ENCODE measurements around the gene VHLL.

VHLL gene

GRCh38 chr1:156310962-156311361, 11.9 kb upstream of the VHLL start:
- DNase-seq (ENCODE audit: low read depth): peak; percentile 41
- no peak overlapping the region for H3K4me3 ChIP-seq (ENCODE audit: low read length)
- TF ChIP-seq CTCF (IDR thresholded peaks at IDR 0.05; ENCODE audit: insufficient read depth, low read depth, low read length, missing control alignments): no peak

- no peak for DNase-seq (ENCODE audit: low read depth)
- no peak for TF ChIP-seq CTCF (IDR thresholded peaks at IDR 0.05; ENCODE audit: insufficient read depth, low read depth, low read length, missing control alignments)
- no peak overlapping the region for H3K4me3 ChIP-seq (ENCODE audit: low read length)
Observed at GRCh38 chr1:156308078-156308477, 9.0 kb upstream of the VHLL start.

GRCh38 chr1:156305215-156305614, 6.1 kb upstream of the VHLL start:
- H3K4me3 ChIP-seq (ENCODE audit: low read length): no peak overlapping the region
- TF ChIP-seq CTCF (IDR thresholded peaks at IDR 0.05; ENCODE audit: insufficient read depth, low read depth, low read length, missing control alignments): no peak
- no peak for DNase-seq (ENCODE audit: low read depth)

- TF ChIP-seq CTCF (IDR thresholded peaks at IDR 0.05; ENCODE audit: insufficient read depth, low read depth, low read length, missing control alignments): no peak
- no peak overlapping the region for H3K4me3 ChIP-seq (ENCODE audit: low read length)
- DNase-seq (ENCODE audit: low read depth): no peak
Observed at GRCh38 chr1:156303241-156303640, 4.1 kb upstream of the VHLL start.

GRCh38 chr1:156295391-156295947, 3.6 kb downstream of the VHLL start, which contains the start of gene GLMP:
TSS of gene GLMP (minus strand) at chr1:156295679. CDS start at chr1:156295645, 34 bp downstream.
- TF ChIP-seq CTCF (IDR thresholded peaks at IDR 0.05; ENCODE audit: insufficient read depth, low read depth, low read length, missing control alignments): no peak
- peak within 1 kb of the TSS; percentile 92 for H3K4me3 ChIP-seq (ENCODE audit: low read length)
- peak; percentile 60 for DNase-seq (ENCODE audit: low read depth)

GRCh38 chr1:156293895-156294294, 5.2 kb downstream of the VHLL start:
- no peak overlapping the region for H3K4me3 ChIP-seq (ENCODE audit: low read length)
- no peak for DNase-seq (ENCODE audit: low read depth)
- TF ChIP-seq CTCF (IDR thresholded peaks at IDR 0.05; ENCODE audit: insufficient read depth, low read depth, low read length, missing control alignments): no peak

GRCh38 chr1:156293098-156293434, 6.0 kb downstream of the VHLL start:
- TF ChIP-seq CTCF (IDR thresholded peaks at IDR 0.05; ENCODE audit: insufficient read depth, low read depth, low read length, missing control alignments): no peak
- no peak for DNase-seq (ENCODE audit: low read depth)
- no peak overlapping the region for H3K4me3 ChIP-seq (ENCODE audit: low read length)

Data from epithelial cell of esophagus (primary cell).